Fibroblast of pulmonary artery (primary cell): ENCODE measurements around the gene SLC27A2.

ENCODE experiments used
- DNase-seq: peaks from one replicate; pipeline ENCODE4 v3.0.0-alpha.2; 2010; ENCODE audit warnings: low read depth
- H3K4me3 ChIP-seq: replicated peaks from 2 replicates; pipeline ENCODE4 v1.5.1; 2011; ENCODE audit warnings: low read depth, mild to moderate bottlenecking, control low read depth, low read length, moderate library complexity
- TF ChIP-seq, protein P1 (sequence below): IDR thresholded peaks from 2 replicates; pipeline ENCODE4 v1.5.1; 2011; ENCODE audit warnings: mild to moderate bottlenecking, control low read depth, low read length, inconsistent platforms; ENCODE audit errors: missing control alignments

Gene SLC27A2

DNA sequence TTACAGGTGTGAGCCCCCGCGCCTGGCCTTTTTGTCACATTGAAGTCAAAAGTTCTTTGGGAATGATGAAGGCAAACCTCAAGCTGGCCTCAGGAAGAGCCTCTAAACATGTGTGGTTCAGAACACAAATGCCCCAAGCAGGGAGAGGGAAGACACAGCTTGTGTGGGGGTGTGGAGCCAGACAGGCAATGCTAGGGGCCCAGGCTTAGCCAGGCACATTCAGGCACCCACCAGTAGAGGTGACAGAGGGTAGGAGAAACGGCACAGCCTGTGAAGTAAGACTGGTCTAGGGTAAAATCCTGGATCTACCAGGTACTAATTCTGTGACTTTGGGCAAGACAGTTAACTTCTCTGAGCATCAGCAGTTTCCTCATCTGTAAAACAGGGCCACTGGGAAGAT, 80.0 kb downstream of the SLC27A2 start:
- TF ChIP-seq, protein P1, sequence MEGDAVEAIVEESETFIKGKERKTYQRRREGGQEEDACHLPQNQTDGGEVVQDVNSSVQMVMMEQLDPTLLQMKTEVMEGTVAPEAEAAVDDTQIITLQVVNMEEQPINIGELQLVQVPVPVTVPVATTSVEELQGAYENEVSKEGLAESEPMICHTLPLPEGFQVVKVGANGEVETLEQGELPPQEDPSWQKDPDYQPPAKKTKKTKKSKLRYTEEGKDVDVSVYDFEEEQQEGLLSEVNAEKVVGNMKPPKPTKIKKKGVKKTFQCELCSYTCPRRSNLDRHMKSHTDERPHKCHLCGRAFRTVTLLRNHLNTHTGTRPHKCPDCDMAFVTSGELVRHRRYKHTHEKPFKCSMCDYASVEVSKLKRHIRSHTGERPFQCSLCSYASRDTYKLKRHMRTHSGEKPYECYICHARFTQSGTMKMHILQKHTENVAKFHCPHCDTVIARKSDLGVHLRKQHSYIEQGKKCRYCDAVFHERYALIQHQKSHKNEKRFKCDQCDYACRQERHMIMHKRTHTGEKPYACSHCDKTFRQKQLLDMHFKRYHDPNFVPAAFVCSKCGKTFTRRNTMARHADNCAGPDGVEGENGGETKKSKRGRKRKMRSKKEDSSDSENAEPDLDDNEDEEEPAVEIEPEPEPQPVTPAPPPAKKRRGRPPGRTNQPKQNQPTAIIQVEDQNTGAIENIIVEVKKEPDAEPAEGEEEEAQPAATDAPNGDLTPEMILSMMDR: no peak
- H3K4me3 ChIP-seq: no peak overlapping the region
- no peak for DNase-seq

- TF ChIP-seq, protein P1: no peak
- no peak overlapping the region for H3K4me3 ChIP-seq
- DNase-seq: no peak
These were observed 80.5 kb downstream of the SLC27A2 start for GRCh38 chr15:50262533-50262932.

DNA sequence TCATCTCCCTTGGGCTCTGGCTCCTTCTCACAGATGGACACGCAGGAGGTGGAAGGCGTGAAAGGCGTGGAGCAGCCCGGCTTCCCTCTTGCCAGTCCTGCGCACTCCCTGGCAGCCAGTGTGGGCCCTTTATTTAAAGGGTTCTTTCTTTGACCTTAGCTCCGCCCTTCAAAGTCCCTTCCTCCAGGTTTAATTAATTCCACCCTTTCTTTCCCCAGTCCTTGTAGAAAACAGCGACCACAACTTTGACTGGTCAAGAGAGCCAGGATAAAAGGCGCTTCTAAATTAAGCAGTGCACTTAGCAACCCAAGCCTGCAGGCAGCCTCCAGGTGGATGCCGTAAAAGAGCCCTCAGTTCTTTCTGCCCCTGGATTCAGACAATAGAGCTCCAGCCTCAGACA, 83.6 kb downstream of the SLC27A2 start, which contains the start of gene HDC:
Gene HDC (minus strand): TSS at position 107 of the 400 bp plus-strand sequence. CDS start 103 bp downstream, at position 4.
- no peak for DNase-seq
- TF ChIP-seq, protein P1: no peak
- H3K4me3 ChIP-seq: no peak within 1 kb of the TSS

- TF ChIP-seq, protein P1: no peak
- no peak for DNase-seq
- no peak overlapping the region for H3K4me3 ChIP-seq
These were observed 85.6 kb downstream of the SLC27A2 start for GRCh38 chr15:50267577-50267976.

DNA sequence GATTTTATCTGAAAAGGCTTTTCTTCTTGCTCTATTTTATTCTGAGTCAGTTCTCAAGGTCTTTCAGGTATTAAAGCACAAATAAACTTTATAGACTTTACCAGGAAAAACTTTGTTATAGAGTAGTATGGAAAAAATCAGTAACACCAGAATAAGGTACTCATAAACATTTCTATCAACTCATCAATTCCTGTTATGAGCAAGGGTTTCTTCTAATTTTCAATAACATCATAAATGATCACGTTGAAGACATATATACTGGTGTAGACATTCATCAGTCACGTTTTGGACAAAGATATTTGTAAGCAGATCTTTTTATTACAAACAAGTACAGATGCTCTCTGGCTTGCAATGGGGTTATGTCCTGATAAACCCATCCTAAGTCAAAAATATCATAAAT, 93.1 kb downstream of the SLC27A2 start:
- DNase-seq: no peak
- TF ChIP-seq, protein P1: no peak
- no peak overlapping the region for H3K4me3 ChIP-seq

DNA sequence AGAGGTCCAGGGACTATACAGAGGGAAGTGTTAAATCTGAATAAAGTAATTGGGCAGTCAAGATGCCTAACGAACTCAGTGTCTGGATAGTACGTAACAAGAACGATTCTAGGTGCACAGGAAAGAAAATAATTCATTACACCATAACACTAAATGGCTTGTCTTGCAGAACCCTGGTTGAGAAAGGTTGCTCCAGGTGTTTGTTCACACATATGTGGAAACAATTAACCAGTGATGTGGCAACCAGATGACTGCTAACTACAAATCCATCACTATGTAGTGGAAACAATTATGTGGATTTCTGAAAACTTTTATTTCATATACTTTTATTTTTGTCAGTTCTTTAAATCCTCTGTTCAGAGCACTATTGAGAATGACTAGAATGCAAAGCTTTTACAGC, 93.9 kb downstream of the SLC27A2 start:
- no peak for DNase-seq
- no peak overlapping the region for H3K4me3 ChIP-seq
- TF ChIP-seq, protein P1: no peak

GRCh38 chr15:50277370-50277769, 95.4 kb downstream of the SLC27A2 start:
- TF ChIP-seq, protein P1: no peak
- DNase-seq: no peak
- no peak overlapping the region for H3K4me3 ChIP-seq
